GM18861 (cell line): Measurements from ENCODE around the gene SHROOM3.

Experiments used
- ATAC-seq: cut with Tn5 transposase; IDR thresholded peaks from one replicate; pipeline ENCODE4 v1.9.1; 2021; ENCODE audit not compliant: unreplicated experiment

SHROOM3 gene

DNA sequence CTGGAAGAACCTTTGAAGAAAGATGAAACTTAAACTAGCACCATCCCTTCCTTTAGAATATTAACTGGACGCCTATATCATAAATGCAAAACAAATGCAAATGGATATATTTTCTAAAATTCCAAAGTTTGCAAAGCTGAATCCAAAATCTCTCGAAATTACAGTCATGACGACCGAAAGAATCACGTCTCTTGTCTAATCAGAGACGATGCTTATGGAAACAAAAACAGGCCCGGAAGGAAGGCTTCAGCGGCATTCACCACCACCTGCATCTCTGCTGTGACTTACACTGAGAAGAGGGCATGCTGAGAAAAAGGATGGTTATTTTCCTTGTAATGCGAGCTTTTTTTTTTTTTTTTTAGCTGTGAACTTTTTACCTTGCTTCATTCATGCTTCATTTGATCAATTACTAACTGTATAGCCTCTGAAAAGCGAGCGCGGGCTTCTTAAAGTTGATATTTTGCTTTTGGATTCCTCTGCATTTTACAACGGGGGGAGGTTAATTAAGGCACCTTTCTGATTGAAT, 253.7 kb downstream of the SHROOM3 start:
- ATAC-seq: no peak

DNA sequence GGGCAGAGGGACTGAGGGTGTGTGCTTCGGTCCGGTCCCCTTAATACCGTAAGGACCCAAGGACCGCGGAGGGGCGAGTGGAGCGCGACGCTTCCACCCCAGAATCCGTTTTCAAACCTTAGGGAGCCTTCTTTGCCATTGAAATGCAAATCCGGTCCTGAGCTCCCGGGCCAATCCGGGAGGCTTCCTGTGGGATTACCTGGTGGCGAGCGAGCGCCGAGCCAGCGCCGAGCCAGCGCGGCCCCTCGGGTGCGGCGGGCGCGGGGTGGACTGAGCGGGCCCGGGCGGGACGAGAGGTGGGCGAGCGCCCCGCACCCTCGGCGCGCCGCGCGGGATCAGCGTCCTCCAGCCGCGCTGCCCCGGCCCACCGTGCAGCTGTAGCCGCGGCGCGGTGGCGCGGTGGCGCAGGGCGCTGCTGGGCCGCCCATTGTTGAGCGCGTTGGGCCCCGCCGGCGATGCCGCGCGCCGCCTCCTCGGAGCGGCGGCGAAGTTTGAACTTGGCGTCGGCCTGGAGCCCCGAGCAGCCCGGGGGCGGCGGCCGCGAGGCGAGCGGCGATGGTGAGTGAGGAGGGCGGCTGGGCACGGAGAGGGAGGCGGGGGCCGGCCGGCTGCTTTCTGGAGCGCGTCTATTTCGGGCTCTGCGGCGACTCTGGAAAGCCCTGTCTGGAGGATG, 254.3 kb downstream of the SHROOM3 start:
- no peak for ATAC-seq

DNA sequence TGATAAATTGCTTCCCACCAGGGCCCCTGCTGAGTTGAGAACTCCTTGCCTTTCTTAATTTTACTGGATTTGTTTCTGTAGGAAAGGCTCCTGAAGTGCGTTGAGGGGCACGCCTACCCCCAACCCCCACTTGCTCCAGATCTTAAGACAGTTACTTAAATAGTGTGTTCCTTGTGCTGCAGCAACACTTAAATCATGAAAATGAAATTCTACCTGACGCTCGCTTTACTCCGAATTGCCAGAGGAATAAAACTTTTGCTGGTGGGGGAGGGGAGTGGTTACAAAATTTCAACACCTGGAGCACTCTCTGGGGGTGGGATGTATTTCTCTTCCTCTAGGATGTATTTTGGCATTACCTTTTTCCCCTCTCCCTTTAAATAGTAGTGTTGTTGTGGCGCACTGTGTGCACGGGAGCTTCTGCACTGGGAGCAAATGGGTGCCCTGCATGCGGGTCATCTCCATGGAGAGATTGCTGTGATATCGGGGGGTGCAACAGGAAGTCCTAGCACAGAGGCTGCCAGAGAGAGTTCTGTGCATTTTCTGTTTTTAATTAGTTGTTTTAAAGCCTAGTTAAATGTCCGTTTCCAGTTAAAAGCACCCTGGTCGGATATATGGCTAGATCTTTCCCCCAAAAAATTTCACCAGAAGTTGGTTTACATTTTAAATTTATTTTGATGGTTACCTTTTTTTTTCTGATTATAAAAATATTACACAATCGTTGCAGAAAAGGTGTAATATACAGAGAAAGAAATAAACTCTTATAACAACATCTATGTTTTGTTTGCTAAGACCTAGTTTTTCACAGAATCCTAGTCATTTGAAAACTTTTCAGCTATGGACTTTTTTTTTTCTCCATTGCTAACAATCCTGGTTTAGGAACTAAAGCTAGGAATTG, 255.2 kb downstream of the SHROOM3 start:
- ATAC-seq: no peak

DNA sequence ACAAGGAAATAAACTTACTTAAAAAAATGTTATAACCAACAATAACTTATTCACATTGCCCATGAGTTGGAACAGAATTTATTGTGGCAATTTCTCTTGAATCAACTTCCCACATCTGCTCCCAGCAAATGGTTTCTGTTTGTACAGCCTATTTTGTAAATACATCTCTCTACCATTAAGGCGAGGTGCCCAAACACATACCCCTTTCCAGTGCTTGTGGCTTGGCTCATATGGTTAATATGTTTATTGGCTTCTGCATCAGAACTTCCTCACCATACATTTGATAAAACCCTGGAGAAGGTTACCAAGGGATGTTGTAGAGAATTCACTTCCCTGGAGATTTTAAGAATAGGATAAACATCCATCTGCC, 255.9 kb downstream of the SHROOM3 start:
- ATAC-seq: no peak

DNA sequence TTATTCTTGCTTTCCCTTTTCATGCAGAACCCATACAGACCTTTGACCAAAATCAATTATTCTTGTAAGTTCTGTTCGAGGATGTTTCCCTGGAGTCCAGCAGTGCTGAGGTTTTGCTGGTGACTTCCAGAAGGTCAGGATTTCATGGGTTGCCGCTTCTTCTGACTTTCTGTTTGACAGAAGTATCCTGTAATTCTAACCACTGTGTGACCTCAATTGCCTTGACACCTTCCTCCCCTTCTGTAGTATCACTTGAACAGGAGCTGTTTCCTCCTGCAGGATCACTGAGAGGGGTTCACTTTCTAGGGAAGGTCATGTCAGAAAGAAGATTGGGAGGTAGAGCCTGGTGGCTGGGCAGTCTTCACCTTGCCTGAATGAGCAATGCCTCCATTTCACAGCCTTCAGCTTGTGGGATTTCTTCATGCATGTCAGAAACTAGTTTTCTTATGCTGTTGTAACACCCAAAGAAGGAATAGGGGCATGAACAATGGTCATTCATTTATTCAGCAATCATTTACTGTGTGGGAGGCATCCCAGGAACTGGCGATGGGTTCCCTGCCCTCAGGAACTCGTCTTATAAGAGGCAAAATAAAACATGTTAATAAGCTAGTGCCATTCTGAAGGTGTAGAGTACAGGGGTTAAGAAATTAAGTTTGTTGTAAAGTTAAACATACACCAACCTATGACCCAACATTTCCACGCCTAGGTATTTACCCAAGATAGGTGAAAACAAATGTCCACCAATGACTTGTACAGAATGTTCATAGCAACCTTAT, 257.0 kb downstream of the SHROOM3 start:
- no peak for ATAC-seq

DNA sequence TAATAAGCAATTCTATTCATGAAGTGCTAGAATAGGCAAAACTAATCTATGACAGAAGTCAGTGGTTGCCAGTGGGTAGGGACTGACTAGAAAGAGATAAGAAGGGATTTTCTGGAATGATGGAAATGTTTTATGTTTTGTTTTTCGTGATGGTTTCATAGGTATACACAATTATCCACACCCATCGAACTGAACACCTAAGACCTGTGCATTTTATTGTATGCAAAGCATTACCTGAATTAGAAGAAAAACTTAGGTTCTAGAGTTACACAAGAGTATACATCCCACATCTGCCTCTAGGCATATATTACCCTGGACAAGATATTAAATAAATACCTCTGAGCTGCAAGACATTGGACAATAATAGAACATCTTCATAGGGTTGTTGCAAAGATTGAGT, 257.7 kb downstream of the SHROOM3 start:
- no peak for ATAC-seq

DNA sequence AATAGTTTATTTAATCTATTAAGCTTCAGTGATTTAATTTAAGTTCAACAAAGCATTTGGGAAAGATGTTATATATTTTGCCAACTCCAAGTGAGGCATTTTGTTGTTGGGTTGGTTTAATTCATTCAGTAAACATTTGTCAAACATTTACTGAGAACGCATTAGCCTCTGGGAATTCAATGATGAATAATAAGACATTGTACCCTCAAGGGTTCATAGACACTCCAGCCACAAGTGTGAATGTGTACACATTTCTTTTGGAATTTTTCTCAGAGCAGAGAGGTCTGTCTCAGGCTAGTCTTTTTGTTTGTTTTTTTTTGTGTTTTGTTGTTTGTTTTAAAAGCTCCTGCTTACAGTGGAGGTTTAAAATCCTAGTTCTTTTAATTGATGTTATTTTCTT, 259.0 kb downstream of the SHROOM3 start:
- no peak for ATAC-seq

DNA sequence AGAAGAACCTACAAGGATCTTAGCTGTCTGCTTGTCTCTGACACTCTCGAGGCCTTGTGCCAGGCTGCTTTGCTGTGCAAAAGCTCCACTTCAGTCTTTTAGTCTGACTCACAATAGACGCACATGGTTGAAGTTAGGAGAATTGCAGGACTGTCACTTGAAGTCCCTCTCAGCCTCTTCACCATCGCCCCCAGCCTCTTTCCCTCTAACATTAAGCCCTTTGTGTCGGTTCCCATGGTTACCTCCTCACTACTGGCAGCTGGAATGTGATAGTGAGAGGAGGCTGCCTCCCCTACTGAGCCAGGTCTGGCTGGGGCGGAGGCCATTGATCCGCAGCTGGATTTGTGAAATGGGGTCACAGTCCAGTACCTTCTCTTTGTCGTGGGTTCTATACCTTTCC, 261.1 kb downstream of the SHROOM3 start:
- no peak for ATAC-seq

DNA sequence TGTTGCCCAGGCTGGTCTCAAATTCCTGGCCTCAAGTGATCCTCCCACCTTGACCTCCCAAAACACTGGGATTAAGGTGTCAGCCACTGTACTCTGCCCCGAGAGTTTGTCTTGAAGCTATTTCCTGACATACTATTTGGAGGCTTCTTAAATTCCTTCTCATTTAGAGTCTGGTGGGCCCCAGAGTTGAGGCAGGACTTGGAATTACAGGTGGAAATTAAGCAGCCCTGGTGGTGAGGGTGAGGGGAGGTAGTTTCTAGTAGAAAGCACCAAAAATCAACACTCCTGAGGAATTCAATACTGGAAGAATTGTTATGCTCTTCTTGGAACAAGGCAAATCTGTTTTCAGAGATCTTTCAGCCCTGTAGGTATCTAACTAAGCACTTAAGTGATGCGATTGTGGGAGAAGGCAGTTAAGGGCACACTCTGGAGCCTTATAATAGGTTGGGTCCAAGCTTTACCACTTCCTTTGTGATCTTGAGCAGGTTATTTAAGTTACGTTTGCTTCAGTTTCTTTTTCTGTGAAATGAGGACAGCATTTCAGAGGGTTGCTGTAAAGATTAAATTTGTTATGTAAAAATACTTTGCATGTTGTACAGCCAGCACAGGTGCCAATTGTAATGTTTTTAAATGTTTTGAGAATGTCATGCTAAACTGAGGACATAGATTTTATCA, 262.2 kb downstream of the SHROOM3 start:
- peak; percentile 80 for ATAC-seq

DNA sequence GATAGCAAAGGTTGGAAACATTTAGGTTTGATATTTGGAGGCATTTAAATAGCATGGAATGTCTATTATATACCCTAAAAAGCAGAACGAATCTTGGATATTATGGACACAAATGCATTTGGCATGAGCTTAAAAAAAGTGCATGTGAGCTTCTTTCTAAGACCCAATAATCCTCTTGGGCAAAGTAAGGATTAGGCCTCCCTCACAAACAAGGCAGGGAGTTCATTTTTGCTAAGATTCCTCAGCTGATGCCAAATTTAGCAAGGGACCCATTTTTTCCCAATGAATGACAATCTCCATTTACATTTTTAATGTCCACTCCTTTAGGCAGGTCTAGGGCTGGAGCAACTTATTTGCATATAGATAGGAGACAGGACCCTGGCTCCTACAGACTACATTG, 263.1 kb downstream of the SHROOM3 start:
- ATAC-seq: no peak

DNA sequence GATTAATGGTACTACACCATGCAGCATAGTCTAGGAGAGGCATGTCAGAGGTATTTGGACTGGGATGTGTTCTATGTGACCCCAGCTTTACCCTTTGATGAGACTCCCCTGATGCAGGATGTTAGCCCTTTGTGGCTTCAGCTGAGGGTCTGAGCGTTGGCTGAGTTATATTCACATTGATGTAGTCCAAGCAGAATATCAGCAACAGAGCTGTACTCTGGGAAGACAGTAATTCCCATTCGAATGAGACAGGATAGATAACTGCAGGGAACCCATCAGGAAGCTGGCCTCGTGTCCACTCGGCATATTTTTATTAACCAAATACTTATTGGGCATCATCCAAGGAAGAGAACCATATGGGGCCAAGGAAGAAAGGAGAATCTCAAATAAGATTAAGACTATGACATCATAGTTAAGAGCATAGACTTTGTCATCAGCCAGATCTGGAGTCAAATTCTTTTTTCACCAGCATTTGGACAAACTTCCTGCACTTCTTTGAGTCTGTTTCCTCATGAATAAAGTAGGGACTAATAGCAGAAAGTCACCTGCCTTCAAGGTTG, 264.8 kb downstream of the SHROOM3 start:
- no peak for ATAC-seq

DNA sequence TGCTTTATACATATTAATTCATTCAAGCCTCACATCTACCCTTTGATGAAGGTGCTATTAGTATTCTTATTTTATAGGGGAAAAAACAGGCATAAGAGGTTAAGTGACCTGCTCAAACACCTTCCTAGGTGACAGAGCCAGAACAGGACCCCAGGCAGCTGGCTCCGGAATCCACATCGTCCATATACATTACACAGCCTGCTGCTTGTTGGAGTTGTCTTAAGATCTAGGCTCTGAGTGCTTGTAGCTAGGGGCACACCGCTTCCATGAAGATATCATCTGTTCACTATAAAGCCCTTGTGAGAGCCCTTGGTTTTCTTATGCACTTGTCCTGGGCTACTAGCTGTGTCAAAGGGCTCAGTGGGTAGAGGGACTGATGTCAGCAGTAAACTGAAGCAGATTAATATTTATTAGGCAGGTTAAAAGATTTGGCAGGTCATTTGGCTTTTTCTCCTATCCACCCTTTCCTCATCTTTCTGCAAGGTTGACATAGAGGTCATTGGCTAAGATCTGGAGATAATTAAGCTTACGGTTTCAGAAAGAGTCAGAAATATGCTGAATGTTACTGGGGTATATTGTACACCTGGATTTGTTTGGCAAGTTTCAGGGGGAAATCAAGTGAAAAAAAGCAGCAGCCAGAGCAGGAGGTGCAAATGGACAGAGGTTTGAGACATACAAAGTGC, 267.6 kb downstream of the SHROOM3 start:
- ATAC-seq: no peak

DNA sequence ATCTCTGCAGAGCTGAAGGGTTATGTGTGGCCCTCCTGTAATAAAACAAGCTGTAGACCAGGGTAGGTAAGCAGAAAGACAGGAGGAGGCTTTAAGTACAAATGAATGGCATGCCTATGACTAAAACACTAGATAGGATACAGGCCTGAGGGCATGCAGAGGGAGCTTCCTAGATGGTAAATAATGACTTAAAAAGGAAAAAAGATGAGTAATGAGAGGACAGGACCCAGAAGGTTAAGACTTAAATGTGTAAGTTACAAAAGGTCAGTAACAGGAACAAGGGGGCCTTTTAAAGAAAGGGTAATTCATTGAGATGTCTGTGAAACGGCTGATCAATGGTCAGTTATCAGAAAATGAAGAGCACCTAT, 268.1 kb downstream of the SHROOM3 start:
- ATAC-seq: no peak

DNA sequence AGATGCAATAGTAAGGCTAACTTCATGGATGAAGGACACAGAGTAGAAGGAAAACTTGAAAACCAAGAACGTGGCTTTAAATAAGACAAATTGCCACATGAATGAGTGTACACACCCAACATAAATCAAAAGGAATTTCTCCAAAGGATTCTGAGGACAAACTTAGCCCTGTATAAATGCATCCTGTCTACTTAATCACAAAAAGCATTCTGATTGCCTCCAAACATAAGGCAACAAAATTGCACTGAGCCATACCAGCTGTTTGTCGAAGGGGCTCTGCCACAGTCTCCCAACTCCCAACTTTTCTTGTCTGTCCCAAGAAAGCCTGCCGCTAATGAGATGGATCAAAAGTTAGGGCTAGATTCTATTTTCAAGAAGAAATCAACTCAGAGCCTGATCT, 268.6 kb downstream of the SHROOM3 start:
- no peak for ATAC-seq

DNA sequence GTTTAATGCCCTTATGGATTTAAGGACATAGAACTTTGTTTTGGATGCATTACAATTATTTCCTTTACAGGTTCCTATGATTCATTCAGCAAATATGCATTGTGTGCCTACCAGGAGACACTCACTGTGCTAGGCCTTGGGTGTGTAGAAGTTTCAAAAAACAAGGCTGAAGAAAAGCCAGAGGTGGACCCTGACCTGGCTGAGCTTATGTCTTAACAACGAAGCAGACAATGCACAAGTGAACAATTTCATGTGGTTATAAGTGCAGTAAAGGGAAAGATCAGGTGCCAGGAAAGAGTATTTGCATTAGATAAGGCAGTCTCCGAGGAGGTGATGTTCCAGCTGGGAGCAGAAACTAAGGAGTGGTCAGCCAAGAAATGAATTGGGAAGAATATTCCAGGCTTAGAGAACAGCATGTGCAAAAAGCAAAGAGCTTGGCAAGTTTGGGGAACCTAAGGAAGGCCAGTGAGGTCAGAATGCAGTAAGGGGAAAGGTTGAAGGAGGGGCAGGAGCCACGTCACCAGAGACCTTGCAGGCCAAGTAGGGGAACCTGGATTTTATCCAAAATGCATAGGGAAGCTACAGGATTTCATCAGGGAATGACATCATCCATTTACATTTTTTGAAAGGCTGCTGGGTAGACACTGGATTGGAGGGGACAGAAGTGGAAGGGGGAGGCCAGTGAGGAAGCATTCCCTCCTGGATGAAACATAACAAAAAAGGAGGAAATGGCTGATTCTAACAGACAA, 269.3 kb downstream of the SHROOM3 start:
- ATAC-seq: no peak

DNA sequence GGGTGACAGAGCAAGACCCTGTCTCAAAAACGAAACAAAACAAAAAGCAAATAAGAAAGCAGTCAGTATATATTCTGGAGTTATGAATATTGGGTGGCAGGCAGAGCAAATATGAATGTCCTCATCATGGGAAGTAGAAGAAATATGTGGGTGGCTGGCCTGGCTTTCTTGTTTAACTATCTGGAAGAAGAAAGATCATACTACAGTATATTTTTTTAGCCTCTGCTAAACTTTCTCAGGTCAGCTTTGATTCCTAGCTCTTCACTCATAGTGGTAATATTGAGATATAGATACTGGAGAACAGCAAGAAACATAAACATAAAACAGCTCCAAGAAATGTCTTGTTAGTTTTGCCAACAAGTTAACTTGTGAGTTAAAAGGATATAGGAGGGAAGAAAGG, 270.4 kb downstream of the SHROOM3 start:
- no peak for ATAC-seq

DNA sequence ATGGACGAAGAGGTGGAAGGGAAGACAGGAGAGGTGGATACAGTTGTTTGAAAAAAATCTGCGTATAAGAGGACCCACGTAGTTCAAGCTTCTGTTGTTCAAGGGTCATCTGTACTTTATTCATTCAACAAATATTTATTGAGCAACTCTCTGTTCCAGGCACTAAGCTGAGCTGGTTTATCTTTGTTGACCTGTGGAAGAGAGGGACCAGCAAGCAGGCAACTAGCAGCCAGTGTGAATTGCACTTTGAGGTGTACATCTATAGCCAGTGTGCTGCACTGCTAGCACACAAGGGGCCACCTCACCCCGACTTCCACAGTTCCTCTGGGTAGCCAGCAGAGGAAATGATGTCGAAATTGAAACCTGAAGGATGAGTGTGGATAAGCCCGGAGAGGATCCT, 271.6 kb downstream of the SHROOM3 start:
- ATAC-seq: no peak

DNA sequence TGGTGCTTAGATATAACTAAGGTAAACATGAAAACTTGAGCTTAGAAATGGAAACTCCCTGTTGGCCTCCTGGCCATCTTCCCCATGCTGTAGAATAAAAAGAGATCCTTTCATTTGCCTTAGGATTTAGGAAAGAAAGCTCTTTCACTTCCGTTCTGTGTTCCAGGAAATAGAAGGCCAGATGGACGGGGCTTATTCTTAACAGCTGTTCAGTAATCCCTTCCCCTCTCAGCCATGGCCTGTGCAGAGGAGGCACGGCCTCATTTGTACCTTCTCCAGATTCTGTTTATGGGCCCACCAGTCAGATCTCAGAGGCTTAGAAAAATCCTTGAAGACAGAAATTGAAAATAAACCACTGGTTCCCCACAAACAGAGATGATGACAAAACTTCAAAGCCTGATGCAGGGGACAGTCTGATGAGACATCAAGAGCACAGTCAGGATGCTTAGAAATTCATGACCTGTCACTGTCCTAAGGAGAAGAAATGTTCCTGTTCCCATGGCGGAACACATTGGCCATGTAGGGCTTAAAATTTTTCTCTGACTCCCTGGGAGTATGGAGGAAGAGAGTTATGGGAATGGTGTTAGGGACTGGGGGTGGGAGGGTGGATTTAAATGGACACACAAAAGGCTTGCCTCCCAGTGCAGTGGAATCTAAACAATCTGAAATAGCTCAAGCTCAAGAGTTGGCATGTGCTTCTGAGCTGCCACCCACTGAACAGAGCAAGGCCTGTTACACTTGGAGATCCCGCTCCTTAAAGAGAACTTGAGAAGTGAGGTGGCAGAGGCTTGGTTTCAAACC, 274.1 kb downstream of the SHROOM3 start:
- no peak for ATAC-seq

DNA sequence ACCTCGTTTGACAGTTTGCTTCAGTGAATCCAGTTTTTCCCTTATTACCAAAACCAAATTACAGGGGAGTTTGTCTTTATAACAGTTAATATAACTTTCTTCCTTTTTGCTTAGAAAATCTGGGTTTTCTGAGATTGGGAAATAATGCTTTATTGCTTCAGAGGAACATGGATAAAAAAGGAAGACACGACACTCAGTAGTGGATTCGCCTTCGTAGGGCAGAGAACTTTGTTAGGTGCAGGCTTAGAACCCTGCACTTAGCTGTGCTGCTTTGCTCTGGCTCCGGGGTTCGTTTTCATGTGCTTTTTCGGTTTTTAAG, 274.7 kb downstream of the SHROOM3 start:
- ATAC-seq: no peak
